ENCODE results near the gene ZNF534. TPM values are rescaled to one million over a fixed set of nuclear protein-coding genes. Genes with fewer than 3 reads are reported as not detected.

ZNF534 gene
- total and polyA plus RNA-seq, 9 of the 15 experiments (the other 6 are each of a cell fraction or from before 2014, with no cell fraction given) = 0.08 to 0.33 (median 0.22) TPM; not detected in 1

GRCh38 chr19:52473655-52474350, 44.9 kb downstream of the ZNF534 start:
- in situ Hi-C loops (cut with MboI) (no loop called here), intact Hi-C loops (cut with micrococcal nuclease) (no loop called here)
- Histone ChIP-seq H3K9me1 (ENCODE audit: control insufficient read depth, insufficient read depth, low read length) (no peaks in the 10 kb centered on the region), H3K27ac (ENCODE audit: extremely low read depth, low read depth, low read length) (no peak overlapping the region), H3K36me3 (ENCODE audit: control insufficient read depth, insufficient read depth, low read length) (no peaks in the 10 kb centered on the region), H3K79me2 (ENCODE audit: control insufficient read depth, insufficient read depth, low read length) (no peaks in the 10 kb centered on the region), H3K9ac (ENCODE audit: insufficient read depth in 1 of 2, low read depth in 2 of 2, low read length in 2 of 2) (no peak overlapping the region), H2AFZ (ENCODE audit: low read depth, low read length) (no peak overlapping the region), H3K4me3 (no peak overlapping the region), H3K27me3 (ENCODE audit: control insufficient read depth in 2 of 2, insufficient read depth in 2 of 2, low read length in 2 of 2) (no peaks in the 10 kb centered on the region), H3K4me1 (replicated peaks in 1 of 2; ENCODE audit: control insufficient read depth in 2 of 2, insufficient read depth in 2 of 2, low read length in 2 of 2) (no peaks in the 10 kb centered on the region), H4K20me1 (replicated peaks; ENCODE audit: control insufficient read depth, insufficient read depth, low read length) (no peaks in the 10 kb centered on the region), H3K4me2 (ENCODE audit: insufficient read depth, low read length) (no peak overlapping the region), H3K9me3 (replicated peaks; ENCODE audit: control insufficient read depth, insufficient read depth, low read depth, low read length) (peaks cover 9% of the 10 kb centered on the region)
- no peak for TF ChIP-seq PYGO2 (tag; IDR thresholded peaks at IDR 0.05)
- TF ChIP-seq CHD2 (IDR thresholded peaks at IDR 0.05; ENCODE audit: low read depth, low read length) = no peak
- no peak for TF ChIP-seq ZNF764 (CRISPR knock-in tag; IDR thresholded peaks at IDR 0.05; ENCODE audit: low read depth)
- no peak for TF ChIP-seq E2F3 (CRISPR knock-in tag; IDR thresholded peaks at IDR 0.05)
- TF ChIP-seq ZNF274 (IDR thresholded peaks at IDR 0.05; ENCODE audit: borderline replicate concordance, low read depth, low read length) = peak; percentile 97
- TF ChIP-seq SETDB1 (IDR thresholded peaks at IDR 0.05; ENCODE audit: low read length) = no peak
- TF ChIP-seq ZNF507 (tag; conservative IDR thresholded peaks at IDR 0.05) = peak; percentile 37; the same call in 1 of the 2 replicates
- no peak for TF ChIP-seq ZNF134 (CRISPR knock-in tag; conservative IDR thresholded peaks at IDR 0.05)
- TF ChIP-seq TRIM28 (IDR thresholded peaks at IDR 0.05) = peak; percentile 67
- FAIRE-seq (no peak), DNase-seq (ENCODE audit: extremely low read depth in 1 of 4, low spot score in 3 of 4) (no peak), ATAC-seq (no peak)
- no TSS peak for BruUV-seq (replicated peaks)
- ChIA-PET POLR2A (no interaction called here), CTCF (ENCODE audit: low intra/inter-chr PET ratio) (no interaction called here)
- 3% methylated on average over 3 of the region's 3 CpGs for WGBS (ENCODE audit: insufficient coverage, low coverage, missing lambda C conversion rate)
